GM12872 (cell line): ENCODE results near the gene PCDHA6.
"Not testable (repeated sequence)": the region's sequence is repeated elsewhere in the genome, so short reads cannot be mapped to it uniquely, and the experiment has no call there.

Experiments
- CTCF ChIP-seq: IDR thresholded peaks from 3 replicates; pipeline ENCODE4 v1.5.1; 2011; ENCODE audit warnings: low read depth, mild to moderate bottlenecking, low read length, moderate library complexity; ENCODE audit not compliant: insufficient read depth

Gene PCDHA6

GRCh38 chr5:140842798-140843733, 15.3 kb downstream of the PCDHA6 start:
- TF ChIP-seq CTCF = no peak

- not testable (repeated sequence) for TF ChIP-seq CTCF
Measured at GRCh38 chr5:140848139-140849102, 20.7 kb downstream of the PCDHA6 start, which contains the start of gene PCDHA9. PCDHA9 (plus strand) TSS chr5:140848382; CDS start chr5:140848496, 114 bp downstream.

GRCh38 chr5:140855772-140856674, 28.3 kb downstream of the PCDHA6 start, which contains the start of gene PCDHA10:
PCDHA10 (plus strand) TSS chr5:140855897; CDS start chr5:140856049, 152 bp downstream.
- no peak for TF ChIP-seq CTCF

GRCh38 chr5:140857177-140857986, 29.6 kb downstream of the PCDHA6 start:
- TF ChIP-seq CTCF = no peak

- no peak for TF ChIP-seq CTCF
Measured at GRCh38 chr5:140857987-140858240, 30.2 kb downstream of the PCDHA6 start.

GRCh38 chr5:140862441-140863295, 34.9 kb downstream of the PCDHA6 start:
- no peak for TF ChIP-seq CTCF
